ENCODE measurements around the gene USP6NL. TPM values are rescaled to one million over a fixed set of nuclear protein-coding genes. Genes with fewer than 3 reads are reported as not detected.

Gene USP6NL
- total and polyA plus RNA-seq, 9 of the 15 experiments (the other 6 are each of a cell fraction or from before 2014, with no cell fraction given) = 3.2 to 26.6 (median 19.8) TPM

DNA sequence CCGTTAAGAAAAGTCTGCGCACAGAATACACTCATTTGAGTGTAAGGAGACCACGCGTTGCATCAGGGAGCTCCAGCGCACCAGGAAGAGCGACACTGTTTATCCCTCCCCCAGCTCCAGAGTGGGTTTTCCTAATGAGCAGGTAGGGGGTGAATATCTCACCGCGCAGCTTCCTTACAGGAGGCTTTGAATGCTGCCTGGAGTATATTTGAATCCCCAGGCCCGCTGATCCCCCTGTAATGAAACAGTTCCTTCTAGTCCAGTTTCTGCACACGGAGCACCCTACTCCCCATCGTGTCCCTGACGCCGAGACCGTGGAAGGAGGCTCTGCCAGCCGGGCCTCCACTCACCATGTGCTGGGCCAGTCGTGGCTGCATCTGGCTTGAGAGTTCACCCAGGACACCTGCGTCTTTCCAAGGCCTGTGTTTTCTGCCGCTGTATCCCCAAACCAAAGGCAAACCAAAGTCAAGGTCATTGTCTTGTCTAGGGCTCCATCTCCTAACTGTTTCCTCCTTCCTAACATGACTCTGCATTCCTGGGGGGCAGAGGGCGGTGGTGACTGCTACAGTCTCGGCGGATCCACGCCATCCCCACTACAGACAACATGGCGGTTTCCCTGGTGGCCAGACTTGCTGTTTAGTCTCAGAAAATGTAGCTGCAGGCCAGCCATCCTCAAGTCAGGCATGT, 167.8 kb downstream of the USP6NL start (continued):
- TF ChIP-seq, protein P1, sequence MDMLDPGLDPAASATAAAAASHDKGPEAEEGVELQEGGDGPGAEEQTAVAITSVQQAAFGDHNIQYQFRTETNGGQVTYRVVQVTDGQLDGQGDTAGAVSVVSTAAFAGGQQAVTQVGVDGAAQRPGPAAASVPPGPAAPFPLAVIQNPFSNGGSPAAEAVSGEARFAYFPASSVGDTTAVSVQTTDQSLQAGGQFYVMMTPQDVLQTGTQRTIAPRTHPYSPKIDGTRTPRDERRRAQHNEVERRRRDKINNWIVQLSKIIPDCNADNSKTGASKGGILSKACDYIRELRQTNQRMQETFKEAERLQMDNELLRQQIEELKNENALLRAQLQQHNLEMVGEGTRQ (CRISPR knock-in tag; IDR thresholded peaks at IDR 0.05) = no peak
- TF ChIP-seq, protein P2, sequence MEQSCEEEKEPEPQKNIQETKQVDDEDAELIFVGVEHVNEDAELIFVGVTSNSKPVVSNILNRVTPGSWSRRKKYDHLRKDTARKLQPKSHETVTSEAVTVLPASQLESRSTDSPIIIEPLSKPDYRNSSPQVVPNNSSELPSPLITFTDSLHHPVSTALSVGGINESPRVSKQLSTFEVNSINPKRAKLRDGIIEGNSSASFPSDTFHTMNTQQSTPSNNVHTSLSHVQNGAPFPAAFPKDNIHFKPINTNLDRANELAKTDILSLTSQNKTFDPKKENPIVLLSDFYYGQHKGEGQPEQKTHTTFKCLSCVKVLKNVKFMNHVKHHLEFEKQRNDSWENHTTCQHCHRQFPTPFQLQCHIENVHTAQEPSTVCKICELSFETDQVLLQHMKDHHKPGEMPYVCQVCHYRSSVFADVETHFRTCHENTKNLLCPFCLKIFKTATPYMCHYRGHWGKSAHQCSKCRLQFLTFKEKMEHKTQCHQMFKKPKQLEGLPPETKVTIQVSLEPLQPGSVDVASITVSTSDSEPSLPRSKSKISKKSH (CRISPR knock-in tag; IDR thresholded peaks at IDR 0.05) = no peak
- TF ChIP-seq, protein P3, sequence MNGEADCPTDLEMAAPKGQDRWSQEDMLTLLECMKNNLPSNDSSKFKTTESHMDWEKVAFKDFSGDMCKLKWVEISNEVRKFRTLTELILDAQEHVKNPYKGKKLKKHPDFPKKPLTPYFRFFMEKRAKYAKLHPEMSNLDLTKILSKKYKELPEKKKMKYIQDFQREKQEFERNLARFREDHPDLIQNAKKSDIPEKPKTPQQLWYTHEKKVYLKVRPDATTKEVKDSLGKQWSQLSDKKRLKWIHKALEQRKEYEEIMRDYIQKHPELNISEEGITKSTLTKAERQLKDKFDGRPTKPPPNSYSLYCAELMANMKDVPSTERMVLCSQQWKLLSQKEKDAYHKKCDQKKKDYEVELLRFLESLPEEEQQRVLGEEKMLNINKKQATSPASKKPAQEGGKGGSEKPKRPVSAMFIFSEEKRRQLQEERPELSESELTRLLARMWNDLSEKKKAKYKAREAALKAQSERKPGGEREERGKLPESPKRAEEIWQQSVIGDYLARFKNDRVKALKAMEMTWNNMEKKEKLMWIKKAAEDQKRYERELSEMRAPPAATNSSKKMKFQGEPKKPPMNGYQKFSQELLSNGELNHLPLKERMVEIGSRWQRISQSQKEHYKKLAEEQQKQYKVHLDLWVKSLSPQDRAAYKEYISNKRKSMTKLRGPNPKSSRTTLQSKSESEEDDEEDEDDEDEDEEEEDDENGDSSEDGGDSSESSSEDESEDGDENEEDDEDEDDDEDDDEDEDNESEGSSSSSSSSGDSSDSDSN (IDR thresholded peaks at IDR 0.05; ENCODE audit: borderline replicate concordance in 1 of 2, low read depth in 2 of 2, low read length in 2 of 2) = no peak
- TF ChIP-seq, protein P4, sequence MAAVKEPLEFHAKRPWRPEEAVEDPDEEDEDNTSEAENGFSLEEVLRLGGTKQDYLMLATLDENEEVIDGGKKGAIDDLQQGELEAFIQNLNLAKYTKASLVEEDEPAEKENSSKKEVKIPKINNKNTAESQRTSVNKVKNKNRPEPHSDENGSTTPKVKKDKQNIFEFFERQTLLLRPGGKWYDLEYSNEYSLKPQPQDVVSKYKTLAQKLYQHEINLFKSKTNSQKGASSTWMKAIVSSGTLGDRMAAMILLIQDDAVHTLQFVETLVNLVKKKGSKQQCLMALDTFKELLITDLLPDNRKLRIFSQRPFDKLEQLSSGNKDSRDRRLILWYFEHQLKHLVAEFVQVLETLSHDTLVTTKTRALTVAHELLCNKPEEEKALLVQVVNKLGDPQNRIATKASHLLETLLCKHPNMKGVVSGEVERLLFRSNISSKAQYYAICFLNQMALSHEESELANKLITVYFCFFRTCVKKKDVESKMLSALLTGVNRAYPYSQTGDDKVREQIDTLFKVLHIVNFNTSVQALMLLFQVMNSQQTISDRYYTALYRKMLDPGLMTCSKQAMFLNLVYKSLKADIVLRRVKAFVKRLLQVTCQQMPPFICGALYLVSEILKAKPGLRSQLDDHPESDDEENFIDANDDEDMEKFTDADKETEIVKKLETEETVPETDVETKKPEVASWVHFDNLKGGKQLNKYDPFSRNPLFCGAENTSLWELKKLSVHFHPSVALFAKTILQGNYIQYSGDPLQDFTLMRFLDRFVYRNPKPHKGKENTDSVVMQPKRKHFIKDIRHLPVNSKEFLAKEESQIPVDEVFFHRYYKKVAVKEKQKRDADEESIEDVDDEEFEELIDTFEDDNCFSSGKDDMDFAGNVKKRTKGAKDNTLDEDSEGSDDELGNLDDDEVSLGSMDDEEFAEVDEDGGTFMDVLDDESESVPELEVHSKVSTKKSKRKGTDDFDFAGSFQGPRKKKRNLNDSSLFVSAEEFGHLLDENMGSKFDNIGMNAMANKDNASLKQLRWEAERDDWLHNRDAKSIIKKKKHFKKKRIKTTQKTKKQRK (IDR thresholded peaks at IDR 0.05; ENCODE audit: borderline replicate concordance, low read depth, low read length) = no peak
- TF ChIP-seq ASH1L (IDR thresholded peaks at IDR 0.05; ENCODE audit: borderline replicate concordance, low read depth, partially characterized antibody) (no peak), FOSL1 (tag; conservative IDR thresholded peaks at IDR 0.05) (no peak), TRIM28 (IDR thresholded peaks at IDR 0.05) (no peak)
- TF ChIP-seq, protein P5, sequence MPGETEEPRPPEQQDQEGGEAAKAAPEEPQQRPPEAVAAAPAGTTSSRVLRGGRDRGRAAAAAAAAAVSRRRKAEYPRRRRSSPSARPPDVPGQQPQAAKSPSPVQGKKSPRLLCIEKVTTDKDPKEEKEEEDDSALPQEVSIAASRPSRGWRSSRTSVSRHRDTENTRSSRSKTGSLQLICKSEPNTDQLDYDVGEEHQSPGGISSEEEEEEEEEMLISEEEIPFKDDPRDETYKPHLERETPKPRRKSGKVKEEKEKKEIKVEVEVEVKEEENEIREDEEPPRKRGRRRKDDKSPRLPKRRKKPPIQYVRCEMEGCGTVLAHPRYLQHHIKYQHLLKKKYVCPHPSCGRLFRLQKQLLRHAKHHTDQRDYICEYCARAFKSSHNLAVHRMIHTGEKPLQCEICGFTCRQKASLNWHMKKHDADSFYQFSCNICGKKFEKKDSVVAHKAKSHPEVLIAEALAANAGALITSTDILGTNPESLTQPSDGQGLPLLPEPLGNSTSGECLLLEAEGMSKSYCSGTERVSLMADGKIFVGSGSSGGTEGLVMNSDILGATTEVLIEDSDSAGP (CRISPR knock-in tag; IDR thresholded peaks at IDR 0.05) = no peak
